HepG2 (cell line): ENCODE results near the gene NTF3.

ENCODE experiments used
- CTCF ChIP-seq: sonication (generic); formaldehyde crosslinking; IDR thresholded peaks from 2 replicates; pipeline ENCODE4 v1.5.0; 2020; ENCODE audit warnings: mild to moderate bottlenecking, missing genetic modification reagents, moderate library complexity
- EP300 ChIP-seq, 3 experiments: sonication (generic) in 1 of 3; formaldehyde crosslinking in 1 of 3; IDR thresholded peaks; 2 replicates each; pipeline versions ENCODE4 v1.5.1 to v1.6.1; 2011 to 2020; ENCODE audit warnings: low read depth in 2 of 3, low read length in 2 of 3, borderline replicate concordance in 1 of 3, improper control_type of control experiment in 1 of 3, mild to moderate bottlenecking in 1 of 3, missing genetic modification reagents in 1 of 3, moderate library complexity in 1 of 3
- EZH2 ChIP-seq: conservative IDR thresholded peaks from 2 replicates; pipeline ENCODE4 v1.6.1; 2012; ENCODE audit warnings: mild to moderate bottlenecking, low read depth, low read length, moderate library complexity
- KLF16 ChIP-seq, 2 experiments: sonication (generic) in 1 of 2; formaldehyde crosslinking in 1 of 2; IDR thresholded peaks; 2 replicates each; pipeline versions ENCODE4 v1.6.1 to v1.8.0; 2016 to 2023; ENCODE audit warnings: missing genetic modification reagents in 2 of 2, missing compliant biosample characterization in 1 of 2
- MYC ChIP-seq: sonication (generic); formaldehyde crosslinking; IDR thresholded peaks from 2 replicates; pipeline ENCODE4 v1.9.0; 2021; ENCODE audit warnings: missing genetic modification reagents, borderline replicate concordance
- SMC3 ChIP-seq: IDR thresholded peaks from 2 replicates; pipeline ENCODE4 v1.6.1; 2011; ENCODE audit warnings: low read length, improper control_type of control experiment
- TBP ChIP-seq: sonication (generic); formaldehyde crosslinking; IDR thresholded peaks from 2 replicates; pipeline ENCODE4 v1.5.0; 2020; ENCODE audit warnings: missing genetic modification reagents
- ZKSCAN1 ChIP-seq: fragments of 150-350 bp; IDR thresholded peaks from 2 replicates; pipeline ENCODE4 v1.6.1; 2014; ENCODE audit warnings: low read length
- ZNF740 ChIP-seq: sonication (generic); formaldehyde crosslinking; IDR thresholded peaks from 2 replicates; pipeline ENCODE4 v1.4.0; 2020; ENCODE audit warnings: missing genetic modification reagents

- TF ChIP-seq KLF16 (CRISPR knock-in tag; IDR thresholded peaks at IDR 0.05) (no peak), EZH2 (no peak), EP300 (IDR thresholded peaks at IDR 0.05; ENCODE audit: low read depth in 2 of 2, low read length in 2 of 2) (no peak), EP300 (CRISPR knock-in tag; IDR thresholded peaks at IDR 0.05; ENCODE audit: borderline replicate concordance) (no peak), CTCF (CRISPR knock-in tag) (no peak), SMC3 (no peak), ZNF740 (CRISPR knock-in tag) (no peak), ZKSCAN1 (no peak), MYC (CRISPR knock-in tag) (no peak), TBP (CRISPR knock-in tag) (no peak)
These were observed 73.2 kb downstream of the NTF3 start for GRCh38 chr12:5505116-5505515.
